Measurements from ENCODE around the gene RASAL3. TPM values are rescaled to one million over a fixed set of nuclear protein-coding genes. Genes with fewer than 3 reads are reported as not detected.

RASAL3 gene
- total and polyA plus RNA-seq, 7 donors: 0.60 to 20.3 (median 1.5) TPM

- H3K36me3 ChIP-seq: no peaks in the 10 kb centered on the region
- intact Hi-C loops (cut with DNase I): no loop called here
- H3K4me3 ChIP-seq: no peak overlapping the region
- peaks cover 0 to 10% (median 7%) of the 10 kb centered on the region in 4 donors for H3K4me1 ChIP-seq
- H3K27me3 ChIP-seq: peaks cover 13 to 80% (median 47%) of the 10 kb centered on the region in 3 donors
- no peak for DNase-seq
- 27 to 30% methylated on average over 8 of the region's 8 CpGs for WGBS, 2 donors
- H3K27ac ChIP-seq: no peak overlapping the region
- H3K9me3 ChIP-seq: no peaks in the 10 kb centered on the region
- TF ChIP-seq POLR2A (IDR thresholded peaks at IDR 0.05): no peak
- TF ChIP-seq POLR2AphosphoS5 (IDR thresholded peaks at IDR 0.05): peak in 1 of 4 donors; percentile 12
Observed at GRCh38 chr19:15466851-15467733, 2.7 kb upstream of the RASAL3 start.

GRCh38 chr19:15463861-15464371 lies 428 bp downstream of the RASAL3 start:
- H3K4me1 ChIP-seq: no peaks in the 10 kb centered on the region
- WGBS, 2 donors: 23 to 55% methylated on average over 25 of the region's 25 CpGs
- intact Hi-C loops (cut with DNase I): no loop called here
- H3K27ac ChIP-seq: peak overlapping the region in 1 of 4 donors; percentile 16
- peaks cover 2 to 57% (median 21%) of the 10 kb centered on the region in 3 donors for H3K27me3 ChIP-seq
- DNase-seq: no peak
- peak overlapping the region in 3 of 4 donors; percentile 23 to 40 (median 32) for H3K4me3 ChIP-seq
- no peak for TF ChIP-seq POLR2AphosphoS5 (IDR thresholded peaks at IDR 0.05)
- TF ChIP-seq CTCF (IDR thresholded peaks at IDR 0.05): no peak
- TF ChIP-seq EP300 (IDR thresholded peaks at IDR 0.05): no peak
- TF ChIP-seq POLR2A (IDR thresholded peaks at IDR 0.05): no peak
- no peaks in the 10 kb centered on the region for H3K9me3 ChIP-seq
- no peaks in the 10 kb centered on the region for H3K36me3 ChIP-seq

- Histone ChIP-seq H3K4me1 (peaks cover 0 to 15% (median 13%) of the 10 kb centered on the region in 4 donors), H3K36me3 (no peaks in the 10 kb centered on the region), H3K27ac (no peak overlapping the region), H3K4me3 (no peak overlapping the region), H3K27me3 (peaks cover 11 to 58% (median 32%) of the 10 kb centered on the region in 3 donors), H3K9me3 (no peaks in the 10 kb centered on the region)
- WGBS, 2 donors: 79 to 83% methylated on average over 2 of the region's 2 CpGs
- intact Hi-C loops (cut with DNase I): no loop called here
- DNase-seq: no peak
- TF ChIP-seq EP300 (IDR thresholded peaks at IDR 0.05) (no peak), POLR2A (IDR thresholded peaks at IDR 0.05) (no peak), POLR2AphosphoS5 (IDR thresholded peaks at IDR 0.05) (no peak), CTCF (IDR thresholded peaks at IDR 0.05) (no peak)
Observed at GRCh38 chr19:15461694-15462093, 2.6 kb downstream of the RASAL3 start.

GRCh38 chr19:15457701-15458484 lies 6.5 kb downstream of the RASAL3 start:
- WGBS, 2 donors: 18 to 55% methylated on average over 54 of the region's 54 CpGs
- Histone ChIP-seq H3K9me3 (no peaks in the 10 kb centered on the region), H3K36me3 (no peaks in the 10 kb centered on the region), H3K27ac (no peak overlapping the region), H3K27me3 (peaks cover 13 to 62% (median 44%) of the 10 kb centered on the region in 3 donors), H3K4me3 (peak overlapping the region in 1 of 4 donors; percentile 8), H3K4me1 (peaks cover 0 to 26% (median 24%) of the 10 kb centered on the region in 4 donors)
- intact Hi-C loops (cut with DNase I): loop anchor here (10.0 kb wide), 1 partner anchor 377 kb away; no protein-coding TSS in a partner anchor
- no peak for DNase-seq
- TF ChIP-seq EP300 (IDR thresholded peaks at IDR 0.05): no peak
- TF ChIP-seq CTCF (IDR thresholded peaks at IDR 0.05): no peak
- no peak for TF ChIP-seq POLR2A (IDR thresholded peaks at IDR 0.05)
- TF ChIP-seq POLR2AphosphoS5 (IDR thresholded peaks at IDR 0.05): no peak
